ENCODE measurements around the gene MBNL2.

Gene MBNL2

DNA sequence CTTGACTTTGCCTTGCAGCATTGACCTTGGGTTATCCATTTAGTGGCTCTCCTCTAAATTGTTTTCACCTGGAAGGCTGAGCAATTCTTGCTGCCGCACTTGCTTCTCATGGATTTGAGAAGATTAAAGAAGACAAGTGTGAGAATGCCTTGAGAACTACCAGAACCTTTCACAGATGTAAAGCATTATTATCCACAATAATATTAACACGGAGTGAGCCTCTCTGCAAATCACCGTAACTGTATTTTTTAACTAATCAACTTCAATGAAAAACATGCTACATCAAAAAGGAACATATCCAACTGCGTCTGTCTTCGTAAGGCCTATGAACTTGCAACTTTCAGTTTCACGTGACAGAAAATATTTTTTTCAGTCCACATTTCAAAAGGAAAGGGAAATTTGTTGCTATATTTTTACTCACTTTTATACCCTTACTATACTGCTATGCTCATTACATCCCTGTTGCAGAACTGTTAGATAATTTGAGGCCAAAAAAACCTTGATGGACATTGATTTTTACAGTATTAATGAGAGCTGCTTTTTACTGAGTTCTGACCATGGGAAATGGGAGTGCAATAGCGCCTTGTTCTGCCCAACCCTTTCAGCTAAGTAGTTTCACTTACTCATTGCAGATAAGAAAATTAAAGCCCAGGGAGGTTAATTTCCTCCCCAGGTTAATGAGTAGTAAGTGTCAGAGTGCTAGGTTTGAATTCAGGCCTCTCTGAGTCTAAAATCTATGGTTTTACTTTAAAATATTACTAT, 118.0 kb downstream of the MBNL2 start:
- in situ Hi-C loops (cut with HindIII; ENCODE audit: low sequenced_read_pairs), result no loop called here

DNA sequence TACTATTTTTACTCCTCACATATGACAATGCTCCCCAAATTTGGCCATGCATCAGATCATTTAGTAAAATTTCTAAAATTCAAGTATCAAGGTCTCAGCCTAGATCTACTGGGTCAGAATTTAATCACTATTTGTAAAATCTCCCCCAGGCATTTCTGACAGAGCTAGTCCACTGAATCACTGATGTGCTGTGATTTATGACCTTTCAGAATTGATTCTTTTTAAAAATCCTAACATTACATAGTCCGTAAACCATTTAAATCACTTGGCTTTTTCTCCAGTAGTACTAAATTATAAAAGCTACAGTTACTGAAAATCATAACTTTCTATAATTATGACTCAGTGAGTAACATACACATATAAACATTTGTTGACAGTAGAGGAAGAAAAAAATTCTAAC, 119.0 kb downstream of the MBNL2 start:
- in situ Hi-C loops (cut with HindIII; ENCODE audit: low sequenced_read_pairs), result no loop called here

DNA sequence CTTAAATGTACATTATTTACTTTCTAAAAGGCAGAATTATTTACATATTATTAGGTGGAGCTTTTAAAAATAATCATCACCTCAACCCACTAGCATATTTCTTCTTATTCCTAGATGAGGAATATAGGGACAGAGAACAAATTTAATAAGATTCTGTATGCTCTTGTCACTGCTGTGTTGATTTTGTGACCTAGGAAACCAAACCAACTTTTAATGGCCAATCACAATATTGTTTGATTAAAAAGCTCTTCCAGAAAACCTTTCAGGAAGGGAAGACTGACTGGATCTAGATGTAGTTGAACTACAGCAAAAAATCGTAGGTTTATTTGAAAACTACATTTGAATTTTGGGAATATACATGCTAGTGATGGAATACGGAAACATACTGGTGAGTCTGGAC, 120.0 kb downstream of the MBNL2 start:
- in situ Hi-C loops (cut with HindIII; ENCODE audit: low sequenced_read_pairs), result no loop called here

DNA sequence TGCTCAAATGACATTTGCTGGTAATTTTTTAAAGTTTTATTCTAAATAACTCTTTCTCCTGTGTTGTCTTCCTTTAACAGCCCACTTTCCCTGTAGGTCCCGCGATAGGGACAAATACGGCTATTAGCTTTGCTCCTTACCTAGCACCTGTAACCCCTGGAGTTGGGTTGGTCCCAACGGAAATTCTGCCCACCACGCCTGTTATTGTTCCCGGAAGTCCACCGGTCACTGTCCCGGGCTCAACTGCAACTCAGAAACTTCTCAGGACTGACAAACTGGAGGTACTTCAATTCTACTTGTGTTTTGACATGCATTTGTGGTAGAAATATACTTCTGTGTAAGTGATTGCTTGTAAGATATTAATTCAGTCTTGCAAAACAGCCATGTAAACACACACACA, 120.8 kb downstream of the MBNL2 start:
- in situ Hi-C loops (cut with HindIII; ENCODE audit: low sequenced_read_pairs), result no loop called here

DNA sequence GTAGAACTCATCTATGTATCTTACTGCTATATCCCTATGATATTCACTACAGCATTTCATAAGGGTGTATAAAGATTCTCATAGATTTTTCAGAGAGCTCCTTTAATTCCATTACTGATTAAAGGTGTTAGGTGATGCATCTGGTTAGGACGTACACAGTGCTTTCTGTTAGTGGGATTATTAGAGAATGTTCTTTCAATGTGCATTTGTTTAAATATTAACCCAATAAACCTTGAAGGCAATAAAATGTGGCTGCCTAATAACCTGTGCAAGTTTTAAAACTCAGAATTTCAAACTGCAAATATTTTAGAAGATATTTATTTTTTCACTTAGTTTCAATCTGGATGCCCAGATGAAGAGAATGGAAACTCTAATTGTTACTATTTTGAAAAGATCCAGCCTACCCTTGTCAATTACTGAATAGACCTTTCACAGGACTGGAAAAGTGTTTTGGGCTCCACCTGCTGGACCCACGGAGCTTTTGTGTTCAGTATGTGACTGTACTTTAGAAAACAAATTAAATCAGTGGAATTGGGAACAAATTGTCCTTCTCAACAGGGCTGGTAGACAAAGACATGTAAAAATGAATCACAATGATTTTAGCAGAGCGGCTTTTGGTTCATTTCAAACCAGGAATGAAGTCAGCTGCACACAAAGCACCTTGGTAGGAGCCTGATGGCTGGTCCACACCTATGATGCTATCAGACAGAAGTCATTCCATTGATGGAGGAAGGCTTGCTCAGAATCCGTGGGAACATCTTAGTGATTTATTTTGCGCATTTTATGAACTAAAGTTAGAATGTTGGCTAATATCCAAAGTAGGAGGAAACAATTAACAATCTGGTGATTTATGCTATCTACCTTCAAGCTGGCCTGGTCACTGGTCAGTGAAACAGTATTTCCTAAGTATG, 122.4 kb downstream of the MBNL2 start:
- in situ Hi-C loops (cut with HindIII; ENCODE audit: low sequenced_read_pairs), result no loop called here

DNA sequence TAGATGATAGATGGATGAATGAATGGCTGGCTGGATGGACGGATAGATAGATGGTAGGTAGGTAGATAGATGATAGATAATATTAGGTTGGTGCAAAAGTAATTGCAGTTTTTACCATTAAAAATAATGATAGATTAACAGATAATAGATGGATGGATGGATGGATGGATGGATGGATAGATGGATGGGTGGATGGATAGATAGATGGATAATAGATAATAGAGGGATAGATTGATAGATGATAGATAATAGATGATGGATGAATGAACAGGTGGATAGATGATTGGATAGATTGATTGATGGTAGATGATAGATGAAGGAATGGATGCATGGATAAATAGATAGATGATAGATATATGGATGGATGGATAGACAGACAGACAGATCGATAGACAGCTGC, 124.0 kb downstream of the MBNL2 start:
- in situ Hi-C loops (cut with HindIII; ENCODE audit: low sequenced_read_pairs), result no loop called here

DNA sequence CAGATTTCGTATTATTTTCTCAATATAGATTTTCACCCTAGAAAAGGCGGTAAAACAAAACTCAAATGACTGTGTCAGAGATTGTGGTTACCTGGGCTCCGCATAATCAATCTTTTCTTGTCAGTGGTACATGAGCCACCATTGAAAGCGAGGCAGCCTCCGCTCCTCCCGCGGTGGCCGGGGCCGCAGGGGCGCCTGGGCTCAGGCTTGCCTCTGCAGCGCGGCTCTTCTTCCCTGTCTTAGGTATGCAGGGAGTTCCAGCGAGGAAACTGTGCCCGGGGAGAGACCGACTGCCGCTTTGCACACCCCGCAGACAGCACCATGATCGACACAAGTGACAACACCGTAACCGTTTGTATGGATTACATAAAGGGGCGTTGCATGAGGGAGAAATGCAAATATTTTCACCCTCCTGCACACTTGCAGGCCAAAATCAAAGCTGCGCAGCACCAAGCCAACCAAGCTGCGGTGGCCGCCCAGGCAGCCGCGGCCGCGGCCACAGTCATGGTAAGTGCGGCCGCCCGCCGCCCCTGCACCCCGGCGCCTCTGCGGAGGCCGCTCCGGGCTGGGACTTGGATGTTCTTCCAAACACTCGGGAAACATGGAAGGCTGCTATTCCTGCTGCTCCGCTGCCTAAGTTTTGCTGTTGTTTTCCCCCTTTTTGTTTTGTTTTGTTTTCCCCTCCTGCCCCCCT, 124.6 kb downstream of the MBNL2 start:
- in situ Hi-C loops (cut with HindIII; ENCODE audit: low sequenced_read_pairs), result no loop called here

DNA sequence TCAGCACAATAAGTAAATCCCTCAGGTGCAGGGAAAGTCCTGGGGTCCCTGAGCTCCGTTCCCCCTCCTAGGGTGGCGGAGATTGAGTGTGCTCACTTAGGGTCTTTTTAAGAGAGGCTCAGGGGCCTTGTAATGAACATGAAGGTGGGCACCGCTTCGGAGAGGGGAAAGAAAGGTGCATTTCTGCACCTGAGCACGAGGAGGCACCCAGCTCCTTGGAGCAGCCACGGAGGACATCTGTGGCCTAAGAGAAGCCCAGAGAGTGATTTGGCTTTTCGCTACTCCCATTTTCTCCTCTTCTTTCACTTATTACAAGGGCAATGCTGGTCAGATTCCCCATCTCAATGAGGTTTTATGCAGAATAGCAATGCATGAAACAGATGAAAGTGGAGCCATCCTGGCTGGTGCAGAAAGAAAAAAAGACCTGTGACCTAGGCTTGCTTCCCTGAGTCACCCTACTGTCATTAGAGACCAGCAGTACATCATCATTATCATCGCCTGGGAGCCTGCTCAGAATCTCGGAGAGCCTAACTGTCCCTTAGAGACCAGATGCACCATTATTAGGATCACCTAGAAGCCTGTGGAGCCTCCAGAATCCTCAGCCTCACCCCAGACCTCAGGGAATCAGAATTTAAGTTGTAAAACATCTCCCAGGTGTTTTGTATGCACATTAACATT, 125.3 kb downstream of the MBNL2 start:
- in situ Hi-C loops (cut with HindIII; ENCODE audit: low sequenced_read_pairs), result no loop called here

DNA sequence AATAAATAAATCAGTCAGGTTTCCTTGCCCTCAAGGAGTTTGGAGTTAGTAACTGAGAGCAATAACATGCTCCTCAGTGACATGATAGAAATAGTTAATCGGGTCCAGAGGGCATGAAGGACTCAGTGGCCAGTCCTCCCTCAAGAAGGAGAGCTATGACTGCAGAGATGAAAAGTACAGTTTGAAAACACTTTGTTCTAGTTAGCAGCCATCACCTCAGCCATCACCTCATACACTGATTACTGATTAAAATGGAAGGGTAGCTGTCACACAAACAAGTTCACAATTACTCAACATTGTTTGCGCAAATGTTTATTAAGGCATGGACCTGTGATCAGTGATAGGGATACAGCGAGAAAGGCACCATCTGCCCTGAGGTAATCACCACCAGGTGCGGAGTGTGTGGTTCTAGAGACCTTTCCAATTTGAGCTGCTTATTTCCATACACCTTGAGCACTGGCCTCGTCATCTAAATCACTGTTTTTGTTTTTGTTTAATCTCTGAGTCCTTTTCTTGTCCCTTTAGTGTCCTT, 126.5 kb downstream of the MBNL2 start:
- in situ Hi-C loops (cut with HindIII; ENCODE audit: low sequenced_read_pairs), result no loop called here

DNA sequence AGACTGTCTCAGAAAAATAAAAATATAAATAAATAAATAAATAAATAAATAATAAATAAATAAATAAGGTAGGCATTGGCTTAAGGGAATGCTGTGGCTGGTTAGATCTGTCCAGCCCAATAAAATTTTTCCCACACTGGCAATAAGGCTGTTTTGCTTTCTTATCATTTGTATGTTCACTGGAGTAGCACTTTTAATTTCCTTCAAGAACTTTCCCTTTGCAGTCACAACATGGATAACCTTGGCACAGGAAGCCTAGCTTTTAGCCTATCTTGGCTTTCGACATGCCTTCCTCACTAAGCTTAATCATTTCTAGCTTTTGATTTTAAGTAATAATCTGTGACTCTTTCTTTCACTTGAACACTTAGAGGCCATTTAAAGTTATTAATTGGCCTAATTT, 129.9 kb downstream of the MBNL2 start:
- in situ Hi-C loops (cut with HindIII; ENCODE audit: low sequenced_read_pairs), result loop anchor here (25.0 kb wide), 1 partner anchor 240 kb away; no protein-coding TSS in a partner anchor

DNA sequence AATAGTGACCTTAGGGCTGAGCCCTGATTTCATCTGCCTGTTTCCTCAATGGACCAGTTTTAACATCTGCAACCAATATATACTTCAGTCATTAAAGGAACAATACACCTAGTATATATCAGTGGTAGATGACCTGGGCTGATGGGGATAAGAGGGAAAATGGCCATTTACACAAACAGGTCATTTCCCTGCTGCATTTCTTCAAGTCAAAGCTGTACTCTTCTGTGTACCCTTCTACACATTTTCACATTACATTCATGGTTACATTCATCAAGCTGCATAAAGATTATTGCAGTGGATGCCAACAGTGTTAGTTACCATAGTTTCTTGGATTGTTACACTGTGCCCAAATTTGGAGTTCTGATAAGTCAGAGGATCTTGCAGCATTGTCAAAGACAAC, 130.7 kb downstream of the MBNL2 start:
- in situ Hi-C loops (cut with HindIII; ENCODE audit: low sequenced_read_pairs), result loop anchor here (25.0 kb wide), 1 partner anchor 241 kb away; no protein-coding TSS in a partner anchor

DNA sequence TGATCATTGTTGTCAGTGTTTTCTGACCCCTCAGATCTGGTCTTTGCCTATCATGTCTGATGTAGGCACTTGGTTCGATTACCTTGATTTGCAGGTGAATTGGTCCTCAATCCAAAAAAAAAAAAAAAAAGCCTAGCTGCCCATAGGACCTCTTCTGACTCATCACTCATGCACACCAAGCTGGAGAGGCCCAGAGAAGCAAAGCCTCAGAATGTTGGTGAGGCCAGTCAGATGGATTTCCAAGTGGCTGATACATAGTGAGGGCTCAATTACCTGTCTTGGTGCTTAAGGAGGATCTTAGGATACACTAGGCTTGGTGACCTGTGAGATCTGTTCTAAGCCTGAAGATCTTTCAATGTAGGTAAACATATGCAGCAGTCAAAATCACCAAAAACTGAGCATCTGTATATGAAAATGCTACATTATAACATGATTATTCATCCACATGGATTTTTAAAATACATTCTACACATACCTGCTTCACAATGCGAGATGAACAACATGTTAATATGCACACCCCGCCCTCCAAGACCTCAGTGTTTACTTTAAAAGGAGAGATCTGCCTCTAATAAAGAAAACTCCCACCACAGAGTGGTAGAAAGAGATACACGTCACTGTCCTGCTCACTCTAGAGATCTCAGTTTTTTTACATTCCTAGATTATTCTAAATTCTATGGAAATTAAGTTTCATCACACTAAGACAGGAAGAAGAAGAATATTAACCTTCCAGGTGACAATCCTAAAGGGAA, 132.0 kb downstream of the MBNL2 start:
- in situ Hi-C loops (cut with HindIII; ENCODE audit: low sequenced_read_pairs), result loop anchor here (25.0 kb wide), 1 partner anchor 242 kb away; no protein-coding TSS in a partner anchor

DNA sequence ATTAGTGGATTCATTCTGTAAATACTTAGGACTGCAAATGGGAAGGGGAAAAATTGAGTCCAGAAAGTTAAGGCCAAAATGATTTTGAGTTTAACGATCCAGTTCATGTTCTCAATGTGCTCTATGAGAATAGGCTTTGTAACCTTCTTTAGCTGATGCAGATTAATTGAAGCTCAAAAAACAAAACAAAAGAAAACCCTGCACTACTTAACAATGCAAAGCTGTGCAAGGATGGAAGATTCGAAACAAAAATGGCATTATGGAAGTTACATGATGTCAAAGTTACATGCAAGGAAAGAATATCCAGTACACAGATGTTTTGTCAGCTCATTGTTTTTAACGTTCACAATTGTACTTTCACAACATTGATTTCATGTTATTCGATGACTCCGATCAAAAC, 132.7 kb downstream of the MBNL2 start:
- in situ Hi-C loops (cut with HindIII; ENCODE audit: low sequenced_read_pairs), result loop anchor here (25.0 kb wide), 1 partner anchor 243 kb away; no protein-coding TSS in a partner anchor

DNA sequence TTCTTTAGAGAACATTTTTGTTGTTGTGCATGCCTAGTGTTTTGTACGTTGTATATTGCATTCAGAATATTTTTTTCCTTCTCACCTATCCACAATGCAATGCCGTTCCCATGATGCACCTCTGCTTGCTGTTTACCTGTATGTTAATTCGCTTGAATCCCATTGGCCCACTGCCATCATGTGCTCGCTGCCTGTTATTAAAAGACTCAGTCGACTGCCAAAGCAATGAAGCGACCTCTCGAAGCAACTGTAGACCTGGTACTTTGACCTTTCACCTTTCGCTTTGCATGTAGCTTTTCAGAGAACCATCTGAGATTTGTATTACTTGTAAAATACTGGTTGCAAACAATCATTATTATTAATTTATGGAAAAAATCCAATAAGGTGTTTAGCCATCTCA, 134.5 kb downstream of the MBNL2 start:
- in situ Hi-C loops (cut with HindIII; ENCODE audit: low sequenced_read_pairs), result loop anchor here (25.0 kb wide), 1 partner anchor 244 kb away; no protein-coding TSS in a partner anchor

DNA sequence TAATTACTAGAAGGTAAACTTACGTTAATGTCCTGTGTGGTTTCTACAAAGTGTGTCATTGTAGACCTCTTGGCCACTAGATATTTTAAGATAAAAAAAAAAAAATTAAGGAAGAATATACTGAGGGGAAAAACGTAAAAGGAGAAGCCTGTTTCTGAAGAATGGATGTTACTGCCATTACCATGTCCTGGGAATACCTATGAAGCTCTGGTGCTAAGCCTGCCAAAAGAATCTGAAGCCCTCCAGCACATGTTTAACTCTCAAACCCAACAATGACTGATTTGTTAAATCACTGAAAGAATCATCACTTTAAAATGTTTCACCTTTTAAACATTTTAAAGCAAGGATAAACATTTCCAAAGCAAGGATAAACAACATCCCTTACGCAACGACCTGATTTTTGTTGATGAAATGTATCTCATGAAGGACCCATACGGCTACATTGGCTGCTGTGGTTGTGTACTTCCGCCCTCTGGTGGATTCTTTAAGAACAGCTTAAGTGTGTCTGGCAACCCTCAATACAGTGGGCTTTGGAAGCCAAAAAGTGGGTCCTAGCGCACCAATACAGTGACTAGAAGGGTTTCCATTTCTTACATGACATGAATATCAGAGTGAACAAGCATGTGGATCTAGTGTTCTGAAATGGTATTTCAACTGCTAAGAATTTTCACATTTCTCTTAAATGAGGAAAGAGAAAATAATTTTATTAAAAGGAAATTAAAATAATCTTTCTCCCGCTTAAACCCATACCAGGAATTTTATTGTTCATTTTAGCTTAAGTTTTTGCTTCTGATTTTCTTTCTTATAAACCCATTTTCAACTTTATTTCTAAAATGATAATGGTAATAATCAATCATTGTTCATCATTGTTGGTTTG, 137.3 kb downstream of the MBNL2 start:
- in situ Hi-C loops (cut with HindIII; ENCODE audit: low sequenced_read_pairs), result loop anchor here (25.0 kb wide), 1 partner anchor 247 kb away; no protein-coding TSS in a partner anchor

DNA sequence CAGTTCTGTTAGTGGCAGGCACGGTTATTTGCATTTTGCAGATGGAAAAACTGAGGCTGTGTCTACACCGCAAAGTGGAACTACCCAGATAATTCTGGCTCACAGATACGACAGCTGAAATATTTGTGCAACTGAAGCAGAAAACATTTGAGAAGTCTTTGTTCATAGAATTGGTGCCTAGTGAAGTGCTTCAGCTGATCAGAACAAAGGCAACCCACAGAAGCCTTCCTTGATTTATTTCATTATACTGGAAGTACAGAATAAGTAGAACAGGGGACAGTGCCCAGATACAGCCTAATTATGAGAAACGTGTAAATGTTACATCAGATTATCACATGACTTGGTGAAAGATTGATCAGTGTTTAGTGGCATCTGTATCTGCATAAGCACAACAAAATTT, 138.5 kb downstream of the MBNL2 start:
- in situ Hi-C loops (cut with HindIII; ENCODE audit: low sequenced_read_pairs), result loop anchor here (25.0 kb wide), 1 partner anchor 248 kb away; no protein-coding TSS in a partner anchor

DNA sequence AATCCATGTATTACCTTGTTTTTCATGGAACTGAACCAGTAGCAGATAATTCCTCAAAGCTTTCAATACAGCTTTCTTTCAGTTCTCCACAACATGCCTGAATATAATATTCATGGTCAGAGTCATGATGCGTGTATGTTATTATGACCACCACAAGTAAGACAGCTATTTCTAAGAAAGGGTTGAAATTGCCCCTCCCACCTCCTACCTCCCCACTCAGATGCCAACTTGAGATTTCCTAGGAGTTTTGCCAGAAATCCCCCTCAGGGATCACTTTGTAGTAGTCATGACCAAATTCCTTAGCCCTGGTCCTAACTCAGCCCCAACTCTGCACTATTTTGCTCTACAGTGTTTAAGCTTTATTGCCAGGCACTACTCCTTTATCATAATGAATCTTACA, 141.9 kb downstream of the MBNL2 start:
- in situ Hi-C loops (cut with HindIII; ENCODE audit: low sequenced_read_pairs), result loop anchor here (25.0 kb wide), 1 partner anchor 252 kb away; no protein-coding TSS in a partner anchor

DNA sequence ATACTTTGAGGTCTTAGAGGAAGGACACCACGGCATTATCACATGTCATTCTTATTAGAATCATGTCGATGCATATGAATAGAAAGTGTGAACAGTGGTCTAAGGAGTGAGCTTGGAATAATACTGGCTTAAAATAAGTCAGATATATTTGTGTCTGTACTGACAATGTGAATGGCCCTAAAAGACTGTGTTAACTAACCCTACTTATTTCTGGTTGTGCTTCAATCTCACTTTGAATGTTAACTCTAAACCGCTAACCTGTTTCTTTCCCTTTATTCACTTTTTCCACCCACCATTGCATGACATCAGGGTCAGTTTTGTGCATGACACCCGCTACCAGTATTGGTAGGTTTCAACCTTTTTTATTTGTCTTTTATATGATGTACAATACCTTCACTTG, 142.7 kb downstream of the MBNL2 start:
- in situ Hi-C loops (cut with HindIII; ENCODE audit: low sequenced_read_pairs), result loop anchor here (25.0 kb wide), 1 partner anchor 253 kb away; no protein-coding TSS in a partner anchor
